Neural cell (in vitro differentiated cells): Measurements from ENCODE around the gene ARHGAP25. TPM values are rescaled to one million over a fixed set of nuclear protein-coding genes. Genes with fewer than 3 reads are reported as not detected.

Experiments used
- H2AFZ ChIP-seq: fragments of 200-600, 300-800 bp; sonication (generic), shearing (Covaris generic); 2 replicates; pipeline ENCODE4 v1.6.0; 2014; ENCODE audit warnings: low read depth, mild to moderate bottlenecking, antibody characterized with exemption, low read length, moderate library complexity
- H3F3A ChIP-seq: fragments of 200-600 bp; shearing (Covaris generic); 2 replicates; pipeline ENCODE4 v1.6.1; 2016; ENCODE audit warnings: mild to moderate bottlenecking, moderate library complexity, mixed read lengths, antibody characterized with exemption, low read length; ENCODE audit not compliant: insufficient read depth, poor library complexity, severe bottlenecking
- H3K27ac ChIP-seq: fragments of 200-600, 300-800 bp; sonication (generic), shearing (Covaris generic); 2 replicates; pipeline ENCODE4 v1.5.1; 2014; ENCODE audit warnings: mild to moderate bottlenecking, low read length, moderate library complexity
- H3K27me3 ChIP-seq: fragments of 300-800, 200-600 bp; sonication (generic), shearing (Covaris generic); 2 replicates; pipeline ENCODE4 v1.6.0; 2014; ENCODE audit warnings: mild to moderate bottlenecking, low read depth, low read length, moderate library complexity; ENCODE audit not compliant: insufficient read depth
- H3K36me3 ChIP-seq: fragments of 300-800, 200-600 bp; sonication (generic), shearing (Covaris generic); 2 replicates; pipeline ENCODE4 v1.5.1; 2014; ENCODE audit warnings: mild to moderate bottlenecking, antibody characterized with exemption, low read length, moderate library complexity; ENCODE audit not compliant: insufficient read depth
- H3K4me2 ChIP-seq: fragments of 300-800, 200-600 bp; sonication (generic), shearing (Covaris generic); 2 replicates; pipeline ENCODE4 v1.6.0; 2014; ENCODE audit warnings: mild to moderate bottlenecking, low read length
- H3K4me3 ChIP-seq: fragments of 300-800, 200-600 bp; sonication (generic), shearing (Covaris generic); 2 replicates; pipeline ENCODE4 v1.5.1; 2014; ENCODE audit warnings: mild to moderate bottlenecking, low read length, moderate library complexity
- H3K79me2 ChIP-seq: fragments of 200-600 bp; shearing (Covaris generic); replicated peaks from 2 replicates; pipeline ENCODE4 v1.6.0; 2014; ENCODE audit warnings: mild to moderate bottlenecking, low read length, moderate library complexity; ENCODE audit not compliant: insufficient read depth
- H3K9ac ChIP-seq: fragments of 300-800, 200-600 bp; sonication (generic), shearing (Covaris generic); 2 replicates; pipeline ENCODE4 v1.6.1; 2016; ENCODE audit warnings: mild to moderate bottlenecking, low read length, mixed read lengths
- H3K9me2 ChIP-seq: fragments of 200-600 bp; shearing (Covaris generic); 2 replicates; pipeline ENCODE4 v1.6.1; 2016; ENCODE audit warnings: mild to moderate bottlenecking, low read length, mixed read lengths; ENCODE audit not compliant: insufficient read depth
- H3K9me3 ChIP-seq: fragments of 200-600, 300-800 bp; sonication (generic), shearing (Covaris generic); 2 replicates; pipeline ENCODE4 v1.6.1; 2016; ENCODE audit warnings: mild to moderate bottlenecking, mixed run types, low read length, moderate library complexity, mixed read lengths
- H4K20me1 ChIP-seq: fragments of 200-600 bp; shearing (Covaris generic); 2 replicates; pipeline ENCODE4 v1.6.1; 2016; ENCODE audit warnings: mild to moderate bottlenecking, mixed run types; ENCODE audit not compliant: insufficient read depth
- EP300 ChIP-seq: fragments of 450-650 bp; conservative IDR thresholded peaks from 2 replicates; pipeline ENCODE4 v1.6.1; 2014; ENCODE audit warnings: antibody characterized with exemption, mild to moderate bottlenecking, moderate library complexity; ENCODE audit not compliant: poor library complexity, severe bottlenecking
- EZH2 ChIP-seq: fragments of 200-600, 300-800 bp; shearing (Covaris generic), sonication (generic); IDR thresholded peaks from 2 replicates; pipeline ENCODE4 v1.6.1; 2014; ENCODE audit warnings: antibody characterized with exemption, low read length, borderline replicate concordance, mild to moderate bottlenecking; ENCODE audit not compliant: insufficient read depth, poor library complexity, severe bottlenecking
- MXI1 ChIP-seq: fragments of 450-650 bp; conservative IDR thresholded peaks from 2 replicates; pipeline ENCODE4 v1.6.1; 2014; ENCODE audit warnings: antibody characterized with exemption, mild to moderate bottlenecking; ENCODE audit not compliant: poor library complexity, severe bottlenecking
- POLR2AphosphoS5 ChIP-seq: IDR thresholded peaks from 2 replicates; pipeline ENCODE4 v1.6.1; 2012
- RAD21 ChIP-seq: fragments of 450-650 bp; conservative IDR thresholded peaks from 2 replicates; pipeline ENCODE4 v1.6.1; 2014; ENCODE audit warnings: antibody characterized with exemption, mild to moderate bottlenecking, moderate library complexity
- SMC3 ChIP-seq: fragments of 450-650 bp; conservative IDR thresholded peaks from 2 replicates; pipeline ENCODE4 v1.6.1; 2014; ENCODE audit warnings: antibody characterized with exemption, mild to moderate bottlenecking, moderate library complexity; ENCODE audit not compliant: poor library complexity
- TAF1 ChIP-seq: IDR thresholded peaks from 2 replicates; pipeline ENCODE4 v1.6.1; 2012; ENCODE audit warnings: low read depth
- polyA plus RNA-seq: library from polyadenylated mRNA; depleted of rRNA; stranded (reverse); fragments of >200 nt; gene quantifications from 2 replicates; pipeline ENCODE4 v1.2.3, GENCODE V29; 2014
- TF ChIP-seq, protein P1 (sequence below): fragments of 450-650 bp; IDR thresholded peaks from 2 replicates; pipeline ENCODE4 v1.5.1; 2014; ENCODE audit warnings: antibody characterized with exemption, mild to moderate bottlenecking, moderate library complexity; ENCODE audit not compliant: poor library complexity, severe bottlenecking
- TF ChIP-seq, protein P2 (sequence below): IDR thresholded peaks from 2 replicates; pipeline ENCODE4 v1.6.1; 2012; ENCODE audit warnings: borderline replicate concordance

Gene ARHGAP25
- polyA plus RNA-seq, 1 donor from 2014 or later: not detected

DNA sequence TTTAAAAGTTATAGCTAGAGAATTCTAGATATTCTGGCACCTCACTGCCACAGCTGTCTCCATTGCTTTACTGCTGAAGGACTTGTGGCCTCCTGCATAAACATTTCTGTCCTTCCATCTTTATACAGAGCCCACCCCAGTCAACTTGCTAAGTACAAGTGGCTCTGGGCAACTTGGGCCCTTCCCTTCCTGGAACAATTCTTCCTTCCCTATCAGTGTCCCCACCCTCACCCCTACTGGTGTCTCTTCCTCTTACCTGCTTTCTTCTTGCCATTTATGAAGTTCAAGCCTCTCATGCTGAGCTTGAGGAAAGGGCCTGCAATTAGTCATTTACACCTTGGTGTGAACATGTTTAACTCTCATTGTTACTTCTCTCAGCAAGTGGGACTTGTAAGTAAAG, 45.0 kb downstream of the ARHGAP25 start:
- H3F3A ChIP-seq: no peaks in the 10 kb centered on the region
- no peak overlapping the region for H3K4me2 ChIP-seq
- H3K36me3 ChIP-seq: no peaks in the 10 kb centered on the region
- no peaks in the 10 kb centered on the region for H3K27me3 ChIP-seq
- H3K79me2 ChIP-seq: no peaks in the 10 kb centered on the region
- no peaks in the 10 kb centered on the region for H3K9me3 ChIP-seq
- TF ChIP-seq POLR2AphosphoS5: no peak
- TF ChIP-seq, protein P1, sequence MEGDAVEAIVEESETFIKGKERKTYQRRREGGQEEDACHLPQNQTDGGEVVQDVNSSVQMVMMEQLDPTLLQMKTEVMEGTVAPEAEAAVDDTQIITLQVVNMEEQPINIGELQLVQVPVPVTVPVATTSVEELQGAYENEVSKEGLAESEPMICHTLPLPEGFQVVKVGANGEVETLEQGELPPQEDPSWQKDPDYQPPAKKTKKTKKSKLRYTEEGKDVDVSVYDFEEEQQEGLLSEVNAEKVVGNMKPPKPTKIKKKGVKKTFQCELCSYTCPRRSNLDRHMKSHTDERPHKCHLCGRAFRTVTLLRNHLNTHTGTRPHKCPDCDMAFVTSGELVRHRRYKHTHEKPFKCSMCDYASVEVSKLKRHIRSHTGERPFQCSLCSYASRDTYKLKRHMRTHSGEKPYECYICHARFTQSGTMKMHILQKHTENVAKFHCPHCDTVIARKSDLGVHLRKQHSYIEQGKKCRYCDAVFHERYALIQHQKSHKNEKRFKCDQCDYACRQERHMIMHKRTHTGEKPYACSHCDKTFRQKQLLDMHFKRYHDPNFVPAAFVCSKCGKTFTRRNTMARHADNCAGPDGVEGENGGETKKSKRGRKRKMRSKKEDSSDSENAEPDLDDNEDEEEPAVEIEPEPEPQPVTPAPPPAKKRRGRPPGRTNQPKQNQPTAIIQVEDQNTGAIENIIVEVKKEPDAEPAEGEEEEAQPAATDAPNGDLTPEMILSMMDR: no peak
- no peak for TF ChIP-seq EP300
- no peak for TF ChIP-seq SMC3
- TF ChIP-seq TAF1: no peak
- no peak for TF ChIP-seq EZH2
- no peak for TF ChIP-seq RAD21
- TF ChIP-seq, protein P2, sequence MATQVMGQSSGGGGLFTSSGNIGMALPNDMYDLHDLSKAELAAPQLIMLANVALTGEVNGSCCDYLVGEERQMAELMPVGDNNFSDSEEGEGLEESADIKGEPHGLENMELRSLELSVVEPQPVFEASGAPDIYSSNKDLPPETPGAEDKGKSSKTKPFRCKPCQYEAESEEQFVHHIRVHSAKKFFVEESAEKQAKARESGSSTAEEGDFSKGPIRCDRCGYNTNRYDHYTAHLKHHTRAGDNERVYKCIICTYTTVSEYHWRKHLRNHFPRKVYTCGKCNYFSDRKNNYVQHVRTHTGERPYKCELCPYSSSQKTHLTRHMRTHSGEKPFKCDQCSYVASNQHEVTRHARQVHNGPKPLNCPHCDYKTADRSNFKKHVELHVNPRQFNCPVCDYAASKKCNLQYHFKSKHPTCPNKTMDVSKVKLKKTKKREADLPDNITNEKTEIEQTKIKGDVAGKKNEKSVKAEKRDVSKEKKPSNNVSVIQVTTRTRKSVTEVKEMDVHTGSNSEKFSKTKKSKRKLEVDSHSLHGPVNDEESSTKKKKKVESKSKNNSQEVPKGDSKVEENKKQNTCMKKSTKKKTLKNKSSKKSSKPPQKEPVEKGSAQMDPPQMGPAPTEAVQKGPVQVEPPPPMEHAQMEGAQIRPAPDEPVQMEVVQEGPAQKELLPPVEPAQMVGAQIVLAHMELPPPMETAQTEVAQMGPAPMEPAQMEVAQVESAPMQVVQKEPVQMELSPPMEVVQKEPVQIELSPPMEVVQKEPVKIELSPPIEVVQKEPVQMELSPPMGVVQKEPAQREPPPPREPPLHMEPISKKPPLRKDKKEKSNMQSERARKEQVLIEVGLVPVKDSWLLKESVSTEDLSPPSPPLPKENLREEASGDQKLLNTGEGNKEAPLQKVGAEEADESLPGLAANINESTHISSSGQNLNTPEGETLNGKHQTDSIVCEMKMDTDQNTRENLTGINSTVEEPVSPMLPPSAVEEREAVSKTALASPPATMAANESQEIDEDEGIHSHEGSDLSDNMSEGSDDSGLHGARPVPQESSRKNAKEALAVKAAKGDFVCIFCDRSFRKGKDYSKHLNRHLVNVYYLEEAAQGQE: no peak
- TF ChIP-seq MXI1: no peak
- no peaks in the 10 kb centered on the region for H4K20me1 ChIP-seq
- no peak overlapping the region for H2AFZ ChIP-seq
- H3K4me3 ChIP-seq: no peak overlapping the region
- no peak overlapping the region for H3K27ac ChIP-seq
- H3K9ac ChIP-seq: no peak overlapping the region
- no peaks in the 10 kb centered on the region for H3K9me2 ChIP-seq

DNA sequence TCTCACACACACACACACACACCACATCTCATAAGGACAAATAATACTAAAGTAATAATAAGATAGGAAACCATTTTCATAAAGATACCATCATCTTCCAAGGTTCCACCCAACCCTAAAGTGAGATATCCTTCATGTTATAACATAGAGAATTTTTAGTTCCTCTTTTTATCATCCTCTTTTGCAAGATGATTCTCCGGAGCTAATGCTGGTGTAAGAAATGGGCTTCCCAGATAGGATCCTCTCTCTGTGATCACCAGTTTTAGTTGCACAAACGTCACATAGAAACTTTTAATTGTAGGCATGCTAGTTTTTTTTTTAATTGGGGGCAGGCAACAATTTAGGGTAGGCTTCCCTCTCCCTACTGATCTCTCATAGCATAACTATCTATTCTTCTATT, 49.6 kb downstream of the ARHGAP25 start:
- Histone ChIP-seq H3K4me3 (no peak overlapping the region), H3K27ac (no peak overlapping the region), H3K9me3 (no peaks in the 10 kb centered on the region), H4K20me1 (no peaks in the 10 kb centered on the region), H3K4me2 (no peak overlapping the region), H3K9me2 (no peaks in the 10 kb centered on the region), H3F3A (no peaks in the 10 kb centered on the region), H3K27me3 (no peaks in the 10 kb centered on the region), H3K9ac (no peak overlapping the region), H3K79me2 (no peaks in the 10 kb centered on the region), H3K36me3 (no peaks in the 10 kb centered on the region), H2AFZ (no peak overlapping the region)
- TF ChIP-seq, protein P2: no peak
- TF ChIP-seq TAF1: no peak
- no peak for TF ChIP-seq RAD21
- TF ChIP-seq, protein P1: no peak
- no peak for TF ChIP-seq EP300
- TF ChIP-seq MXI1: no peak
- TF ChIP-seq SMC3: no peak
